ENCODE results near the gene CACNA2D2. TPM values are rescaled to one million over a fixed set of nuclear protein-coding genes. Genes with fewer than 3 reads are reported as not detected.

The CACNA2D2 gene
- total and polyA plus RNA-seq, 2 of the 8 experiments (the other 6 are each of a cell fraction or from before 2014, with no cell fraction given), result 14.1 to 25.0 TPM

GRCh38 chr3:50350527-50351322 lies 152.7 kb downstream of the CACNA2D2 start, which contains the start of the genes CYB561D2 and NPRL2 (continued):
- TF ChIP-seq JUN (IDR thresholded peaks at IDR 0.05; ENCODE audit: low read depth, low read length), result no peak
- peak; percentile 51; the same call in 1 of the 2 replicates for TF ChIP-seq TAF1 (IDR thresholded peaks at IDR 0.05; ENCODE audit: low read depth, low read length)
- TF ChIP-seq ATF3 (IDR thresholded peaks at IDR 0.05; ENCODE audit: insufficient read depth, low read depth, low read length), result peak; percentile 59; the same call in 1 of the 2 replicates
- TF ChIP-seq SIX5 (IDR thresholded peaks at IDR 0.05; ENCODE audit: low read depth, low read length), result peak; percentile 98
- peak; percentile 55 to 92; a peak in 1 of 4 replicates for TF ChIP-seq HDAC2 (IDR thresholded peaks at IDR 0.05; ENCODE audit: borderline replicate concordance in 1 of 2, low read depth in 2 of 2, low read length in 2 of 2)
- TF ChIP-seq GABPA (IDR thresholded peaks at IDR 0.05; ENCODE audit: borderline replicate concordance, insufficient read depth, low read length), result peak; percentile 47; the same call in 1 of the 2 replicates
- TF ChIP-seq RFX5 (IDR thresholded peaks at IDR 0.05; ENCODE audit: borderline replicate concordance, low read depth, low read length), result no peak
- no peak for TF ChIP-seq CBX8 (IDR thresholded peaks at IDR 0.05; ENCODE audit: borderline replicate concordance, low read depth, low read length)
- TF ChIP-seq SAP30 (IDR thresholded peaks at IDR 0.05; ENCODE audit: insufficient read depth, insufficient replicate concordance, low read length), result peak; percentile 84
- peak; percentile 96 for TF ChIP-seq E2F6 (IDR thresholded peaks at IDR 0.05)
- no peak for TF ChIP-seq ZNF274 (IDR thresholded peaks at IDR 0.05; ENCODE audit: borderline replicate concordance, extremely low read depth, low read length)
- TF ChIP-seq CHD2 (IDR thresholded peaks at IDR 0.05; ENCODE audit: low read length), result 0 out of 2 replicates have a peak, but pooled peaks have one; percentile 21
- no peak for TF ChIP-seq SP2 (IDR thresholded peaks at IDR 0.05; ENCODE audit: low read length)
- no peak for TF ChIP-seq TBP (IDR thresholded peaks at IDR 0.05; ENCODE audit: low read depth, low read length)
- TF ChIP-seq MAX (IDR thresholded peaks at IDR 0.05), result peak; percentile 93
- TF ChIP-seq POLR2A (IDR thresholded peaks at IDR 0.05; ENCODE audit: control extremely low read depth in 1 of 2, low read depth in 2 of 2, low read length in 2 of 2), result peak in 1 of 2 experiments; percentile 59; a peak in 2 of 3 replicates

Data from H1 (cell line).